ENCODE data around the gene GALNT6. TPM values are rescaled to one million over a fixed set of nuclear protein-coding genes. Genes with fewer than 3 reads are reported as not detected.

Gene GALNT6
- total and polyA plus RNA-seq, 2 of the 13 experiments (the other 11 are each of a cell fraction or from before 2014, with no cell fraction given): 1.0 to 1.1 TPM

DNA sequence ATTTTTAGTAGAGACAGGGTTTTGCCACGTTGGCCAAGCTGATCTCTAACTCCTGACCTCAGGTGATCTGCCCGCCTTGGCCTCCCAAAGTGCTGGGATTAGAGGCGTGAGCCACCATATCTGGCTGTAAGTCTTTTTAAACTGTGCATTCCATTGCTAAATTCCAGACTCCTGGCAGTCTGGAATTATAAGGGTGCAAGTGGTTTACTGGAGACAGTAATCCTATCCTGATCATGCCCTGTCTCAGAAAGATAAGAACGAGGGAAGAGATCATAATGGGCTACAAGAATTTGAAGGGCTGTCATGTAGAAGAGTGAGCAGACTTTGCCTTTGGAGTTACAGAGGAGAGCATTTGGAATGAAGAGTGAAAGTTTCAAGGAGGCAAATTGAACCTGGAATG is 26.6 kb upstream of the GALNT6 start:
- FAIRE-seq: no peak
- 30% methylated on average over 4 of the region's 4 CpGs for WGBS (ENCODE audit: low lambda C conversion rate)
- TF ChIP-seq SETDB1 (CRISPR knock-in tag; IDR thresholded peaks at IDR 0.05; ENCODE audit: borderline replicate concordance): no peak
- TF ChIP-seq PHF8 (CRISPR knock-in tag; IDR thresholded peaks at IDR 0.05): no peak
- no peak for TF ChIP-seq ZNF383 (CRISPR knock-in tag; IDR thresholded peaks at IDR 0.05; ENCODE audit: borderline replicate concordance)
- no peak for TF ChIP-seq ZBTB7A (CRISPR knock-in tag; IDR thresholded peaks at IDR 0.05)
- no peak for TF ChIP-seq ZNF138 (CRISPR knock-in tag; IDR thresholded peaks at IDR 0.05; ENCODE audit: low read depth)
- no peak for TF ChIP-seq ZEB1 (IDR thresholded peaks at IDR 0.05; ENCODE audit: insufficient replicate concordance, low read depth)
- no peak for TF ChIP-seq AKAP8 (CRISPR knock-in tag; IDR thresholded peaks at IDR 0.05)
- TF ChIP-seq RBFOX2 (IDR thresholded peaks at IDR 0.05; ENCODE audit: low read depth, low read length): no peak
- TF ChIP-seq ASH2L (IDR thresholded peaks at IDR 0.05; ENCODE audit: insufficient read length, low read depth, low read length): no peak
- no peak for TF ChIP-seq BCL6 (CRISPR knock-in tag; IDR thresholded peaks at IDR 0.05)
- TF ChIP-seq ATAD3A (CRISPR knock-in tag; IDR thresholded peaks at IDR 0.05): no peak
- TF ChIP-seq, protein P1, sequence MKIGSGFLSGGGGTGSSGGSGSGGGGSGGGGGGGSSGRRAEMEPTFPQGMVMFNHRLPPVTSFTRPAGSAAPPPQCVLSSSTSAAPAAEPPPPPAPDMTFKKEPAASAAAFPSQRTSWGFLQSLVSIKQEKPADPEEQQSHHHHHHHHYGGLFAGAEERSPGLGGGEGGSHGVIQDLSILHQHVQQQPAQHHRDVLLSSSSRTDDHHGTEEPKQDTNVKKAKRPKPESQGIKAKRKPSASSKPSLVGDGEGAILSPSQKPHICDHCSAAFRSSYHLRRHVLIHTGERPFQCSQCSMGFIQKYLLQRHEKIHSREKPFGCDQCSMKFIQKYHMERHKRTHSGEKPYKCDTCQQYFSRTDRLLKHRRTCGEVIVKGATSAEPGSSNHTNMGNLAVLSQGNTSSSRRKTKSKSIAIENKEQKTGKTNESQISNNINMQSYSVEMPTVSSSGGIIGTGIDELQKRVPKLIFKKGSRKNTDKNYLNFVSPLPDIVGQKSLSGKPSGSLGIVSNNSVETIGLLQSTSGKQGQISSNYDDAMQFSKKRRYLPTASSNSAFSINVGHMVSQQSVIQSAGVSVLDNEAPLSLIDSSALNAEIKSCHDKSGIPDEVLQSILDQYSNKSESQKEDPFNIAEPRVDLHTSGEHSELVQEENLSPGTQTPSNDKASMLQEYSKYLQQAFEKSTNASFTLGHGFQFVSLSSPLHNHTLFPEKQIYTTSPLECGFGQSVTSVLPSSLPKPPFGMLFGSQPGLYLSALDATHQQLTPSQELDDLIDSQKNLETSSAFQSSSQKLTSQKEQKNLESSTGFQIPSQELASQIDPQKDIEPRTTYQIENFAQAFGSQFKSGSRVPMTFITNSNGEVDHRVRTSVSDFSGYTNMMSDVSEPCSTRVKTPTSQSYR (CRISPR knock-in tag; IDR thresholded peaks at IDR 0.05; ENCODE audit: borderline replicate concordance): no peak
- TF ChIP-seq ZNF510 (CRISPR knock-in tag; IDR thresholded peaks at IDR 0.05; ENCODE audit: low read depth): no peak
- no peak for TF ChIP-seq ZNF20 (CRISPR knock-in tag; IDR thresholded peaks at IDR 0.05)
- no peak for TF ChIP-seq IKZF5 (CRISPR knock-in tag; IDR thresholded peaks at IDR 0.05)
- TF ChIP-seq, protein P2, sequence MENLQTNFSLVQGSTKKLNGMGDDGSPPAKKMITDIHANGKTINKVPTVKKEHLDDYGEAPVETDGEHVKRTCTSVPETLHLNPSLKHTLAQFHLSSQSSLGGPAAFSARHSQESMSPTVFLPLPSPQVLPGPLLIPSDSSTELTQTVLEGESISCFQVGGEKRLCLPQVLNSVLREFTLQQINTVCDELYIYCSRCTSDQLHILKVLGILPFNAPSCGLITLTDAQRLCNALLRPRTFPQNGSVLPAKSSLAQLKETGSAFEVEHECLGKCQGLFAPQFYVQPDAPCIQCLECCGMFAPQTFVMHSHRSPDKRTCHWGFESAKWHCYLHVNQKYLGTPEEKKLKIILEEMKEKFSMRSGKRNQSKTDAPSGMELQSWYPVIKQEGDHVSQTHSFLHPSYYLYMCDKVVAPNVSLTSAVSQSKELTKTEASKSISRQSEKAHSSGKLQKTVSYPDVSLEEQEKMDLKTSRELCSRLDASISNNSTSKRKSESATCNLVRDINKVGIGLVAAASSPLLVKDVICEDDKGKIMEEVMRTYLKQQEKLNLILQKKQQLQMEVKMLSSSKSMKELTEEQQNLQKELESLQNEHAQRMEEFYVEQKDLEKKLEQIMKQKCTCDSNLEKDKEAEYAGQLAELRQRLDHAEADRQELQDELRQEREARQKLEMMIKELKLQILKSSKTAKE (CRISPR knock-in tag; IDR thresholded peaks at IDR 0.05; ENCODE audit: borderline replicate concordance): no peak
- Histone ChIP-seq H3K36me3 (replicated peaks in 1 of 2; ENCODE audit: control insufficient read depth in 1 of 2, insufficient read depth in 2 of 2, low read length in 2 of 2) (no peaks in the 10 kb centered on the region), H4K20me1 (ENCODE audit: insufficient read depth, low read length) (no peaks in the 10 kb centered on the region), H3K27me3 (ENCODE audit: control insufficient read depth in 1 of 2, insufficient read depth in 2 of 2, low read length in 2 of 2) (no peaks in the 10 kb centered on the region), H3K79me2 (ENCODE audit: insufficient read depth, low read length) (no peaks in the 10 kb centered on the region), H3K27ac (ENCODE audit: extremely low read length, insufficient read depth, low read length) (no peak overlapping the region), H3K4me3 (replicated peaks in 1 of 3; ENCODE audit: insufficient read depth in 1 of 3, low read depth in 2 of 3, low read length in 3 of 3) (no peak overlapping the region), H3K9me3 (ENCODE audit: low read length) (no peaks in the 10 kb centered on the region), H3K9ac (ENCODE audit: insufficient read depth, low read depth, low read length) (no peak overlapping the region), H3K4me2 (ENCODE audit: low read depth, low read length) (no peak overlapping the region), H2AFZ (ENCODE audit: low read length) (no peak overlapping the region), H3K4me1 (ENCODE audit: insufficient read depth, low read length) (no peaks in the 10 kb centered on the region)
- intact Hi-C loops (cut with micrococcal nuclease; ENCODE audit: unreplicated experiment): no loop called here
- BruUV-seq (replicated peaks): no TSS peak
- POLR2A ChIA-PET: no interaction called here
- DNase-seq (ENCODE audit: low spot score): no peak
- CTCF ChIA-PET (ENCODE audit: low intra/inter-chr PET ratio, low total read pairs): no interaction called here
- ATAC-seq: no peak
- in situ Hi-C loops (cut with HindIII; ENCODE audit: extremely low pct_ligation_motif_present, low pct_unique_long_range_greater_than_20kb): no loop called here

Data from HepG2 (cell line).